ENCODE data around the gene TMEM121B. TPM values are rescaled to one million over a fixed set of nuclear protein-coding genes. Genes with fewer than 3 reads are reported as not detected.

The TMEM121B gene
- total and polyA plus RNA-seq, 2 of the 13 experiments (the other 11 are each of a cell fraction or from before 2014, with no cell fraction given), result not detected

- BruUV-seq (replicated peaks), result no TSS peak
- no peak overlapping the region for H3K4me2 ChIP-seq (ENCODE audit: low read depth, low read length)
- H3K27ac ChIP-seq (ENCODE audit: extremely low read length, insufficient read depth, low read length), result no peak overlapping the region
- no peak overlapping the region for H3K9ac ChIP-seq (ENCODE audit: insufficient read depth, low read depth, low read length)
- CTCF ChIA-PET (ENCODE audit: low intra/inter-chr PET ratio, low total read pairs), result no interaction called here
- POLR2A ChIA-PET, result no interaction called here
- peaks cover 3 to 29% of the 10 kb centered on the region in 2 experiments; a peak in 4 of 5 replicates for H3K27me3 ChIP-seq (ENCODE audit: control insufficient read depth in 1 of 2, insufficient read depth in 2 of 2, low read length in 2 of 2)
- ATAC-seq (no peak), FAIRE-seq (no peak), DNase-seq (ENCODE audit: low spot score) (no peak)
- WGBS (ENCODE audit: low lambda C conversion rate), result 5% methylated on average over 5 of the region's 5 CpGs
- intact Hi-C loops (cut with micrococcal nuclease; ENCODE audit: unreplicated experiment), result no loop called here
- H3K79me2 ChIP-seq (ENCODE audit: insufficient read depth, low read length), result no peaks in the 10 kb centered on the region
- H3K9me3 ChIP-seq (ENCODE audit: low read length), result no peaks in the 10 kb centered on the region
- no peak overlapping the region for H2AFZ ChIP-seq (ENCODE audit: low read length)
- no peaks in the 10 kb centered on the region for H3K4me1 ChIP-seq (ENCODE audit: insufficient read depth, low read length)
- no peak overlapping the region for H3K4me3 ChIP-seq (replicated peaks in 1 of 3; ENCODE audit: insufficient read depth in 1 of 3, low read depth in 2 of 3, low read length in 3 of 3)
- H4K20me1 ChIP-seq (ENCODE audit: insufficient read depth, low read length), result no peaks in the 10 kb centered on the region
- H3K36me3 ChIP-seq (replicated peaks in 1 of 2; ENCODE audit: control insufficient read depth in 1 of 2, insufficient read depth in 2 of 2, low read length in 2 of 2), result no peaks in the 10 kb centered on the region
- in situ Hi-C loops (cut with HindIII; ENCODE audit: extremely low pct_ligation_motif_present, low pct_unique_long_range_greater_than_20kb), result no loop called here
- TF ChIP-seq GLMP (CRISPR knock-in tag; IDR thresholded peaks at IDR 0.05; ENCODE audit: borderline replicate concordance) (no peak), THAP9 (CRISPR knock-in tag; IDR thresholded peaks at IDR 0.05; ENCODE audit: borderline replicate concordance) (no peak), PCBP2 (optimal IDR thresholded peaks at IDR 0.05; ENCODE audit: low read depth, low read length, poor library complexity, severe bottlenecking) (no peak), FOXK2 (IDR thresholded peaks at IDR 0.05) (no peak), ZNF770 (CRISPR knock-in tag; IDR thresholded peaks at IDR 0.05) (no peak), BHLHE40 (IDR thresholded peaks at IDR 0.05; ENCODE audit: low read length) (no peak), MAFK (conservative IDR thresholded peaks at IDR 0.05 in 1 of 2, IDR thresholded peaks at IDR 0.05 in 1 of 2; ENCODE audit: low read length in 2 of 2) (no peak), ZC3H13 (CRISPR knock-in tag; IDR thresholded peaks at IDR 0.05) (no peak), ARID5B (CRISPR knock-in tag; IDR thresholded peaks at IDR 0.05) (no peak), JUN (CRISPR knock-in tag; IDR thresholded peaks at IDR 0.05) (no peak)
These were observed 5.1 kb downstream of the TMEM121B start for GRCh38 chr22:17115945-17116565.
